VCaP (cell line): ENCODE results near the gene SIRPB2.

ENCODE experiments used
- H3K27ac ChIP-seq: fragments of 450-650 bp; 2 replicates; pipeline ENCODE4 v1.5.1; 2017
- CTCF ChIP-seq: fragments of 450-650 bp; conservative IDR thresholded peaks from 2 replicates; pipeline ENCODE4 v1.5.1; 2017; ENCODE audit warnings: mild to moderate bottlenecking, moderate library complexity

Gene SIRPB2

GRCh38 chr20:1509237-1509636 lies 18.0 kb upstream of the SIRPB2 start:
- peak; percentile 88 for TF ChIP-seq CTCF
- no peak overlapping the region for H3K27ac ChIP-seq

GRCh38 chr20:1508574-1508973 lies 17.4 kb upstream of the SIRPB2 start:
- H3K27ac ChIP-seq, result no peak overlapping the region

GRCh38 chr20:1507276-1507675 lies 16.1 kb upstream of the SIRPB2 start:
- no peak overlapping the region for H3K27ac ChIP-seq
- no peak for TF ChIP-seq CTCF

More at GRCh38 chr20:1508574-1508973, 17.4 kb upstream of the SIRPB2 start:
- TF ChIP-seq CTCF, result no peak

GRCh38 chr20:1505871-1506270 lies 14.7 kb upstream of the SIRPB2 start:
- no peak overlapping the region for H3K27ac ChIP-seq
- TF ChIP-seq CTCF, result no peak

- no peak overlapping the region for H3K27ac ChIP-seq
- no peak for TF ChIP-seq CTCF
Observed at GRCh38 chr20:1505361-1505760, 14.1 kb upstream of the SIRPB2 start.

GRCh38 chr20:1503564-1504227 lies 12.5 kb upstream of the SIRPB2 start:
- H3K27ac ChIP-seq, result no peak overlapping the region
- peak; percentile 99 for TF ChIP-seq CTCF

GRCh38 chr20:1500496-1500895 lies 9.3 kb upstream of the SIRPB2 start:
- TF ChIP-seq CTCF, result no peak
- H3K27ac ChIP-seq, result no peak overlapping the region
